Globus pallidus (tissue), 1 donor: ENCODE results near the gene ARHGEF19.
"Not testable (repeated sequence)": the region's sequence is repeated elsewhere in the genome, so short reads cannot be mapped to it uniquely, and the experiment has no call there.

Source experiments
- DNase-seq: peaks from one replicate; pipeline ENCODE4 v3.0.0-alpha.2; 2015; ENCODE audit warnings: low spot score

Gene ARHGEF19

GRCh38 chr1:16204216-16204615 is 8.2 kb downstream of the ARHGEF19 start:
- DNase-seq, result no peak

GRCh38 chr1:16203550-16203949 is 8.9 kb downstream of the ARHGEF19 start:
- DNase-seq, result no peak

- no peak for DNase-seq
Measured at GRCh38 chr1:16202281-16203210, 9.9 kb downstream of the ARHGEF19 start.

- DNase-seq, result no peak
Measured at GRCh38 chr1:16199700-16200099, 12.8 kb downstream of the ARHGEF19 start.

- no peak for DNase-seq
Measured at GRCh38 chr1:16199157-16199501, 13.3 kb downstream of the ARHGEF19 start.

- DNase-seq, result no peak
Measured at GRCh38 chr1:16198444-16199156, 13.9 kb downstream of the ARHGEF19 start.

GRCh38 chr1:16196874-16197273 is 15.6 kb downstream of the ARHGEF19 start:
- no peak for DNase-seq

GRCh38 chr1:16196139-16196538 is 16.3 kb downstream of the ARHGEF19 start:
- DNase-seq, result not testable (repeated sequence)

- DNase-seq, result no peak
Measured at GRCh38 chr1:16195518-16195905, 16.9 kb downstream of the ARHGEF19 start.

GRCh38 chr1:16191916-16192546 is 20.4 kb downstream of the ARHGEF19 start:
- no peak for DNase-seq

- no peak for DNase-seq
Measured at GRCh38 chr1:16191309-16191708, 21.1 kb downstream of the ARHGEF19 start.

- DNase-seq, result peak; percentile 75
Measured at GRCh38 chr1:16189921-16190621, 22.4 kb downstream of the ARHGEF19 start.

- no peak for DNase-seq
Measured at GRCh38 chr1:16189003-16189402, 23.4 kb downstream of the ARHGEF19 start.

GRCh38 chr1:16187748-16188401 is 24.6 kb downstream of the ARHGEF19 start:
- DNase-seq, result peak; percentile 39

- no peak for DNase-seq
Measured at GRCh38 chr1:16186655-16187235, 25.7 kb downstream of the ARHGEF19 start.

- DNase-seq, result no peak
Measured at GRCh38 chr1:16184557-16185303, 27.7 kb downstream of the ARHGEF19 start.

GRCh38 chr1:16183765-16184556 is 28.5 kb downstream of the ARHGEF19 start:
- DNase-seq, result no peak

- no peak for DNase-seq
Measured at GRCh38 chr1:16183179-16183578, 29.3 kb downstream of the ARHGEF19 start.

- no peak for DNase-seq
Measured at GRCh38 chr1:16181887-16182719, 30.3 kb downstream of the ARHGEF19 start.
